GM12875 (cell line): ENCODE data around the gene EXOC6B.
"Not testable (repeated sequence)": the region's sequence is repeated elsewhere in the genome, so short reads cannot be mapped to it uniquely, and the experiment has no call there.

Experiments used
- H3K4me3 ChIP-seq: one replicate; pipeline ENCODE4 v1.5.1; 2011; ENCODE audit warnings: low read depth, low read length, control low read depth
- TF ChIP-seq, protein P1 (sequence below): IDR thresholded peaks from 2 replicates; pipeline ENCODE4 v1.5.1; 2011; ENCODE audit warnings: low read depth, mild to moderate bottlenecking, control low read depth, inconsistent platforms, low read length, moderate library complexity, borderline replicate concordance; ENCODE audit not compliant: insufficient read depth

EXOC6B gene

GRCh38 chr2:72555943-72556342, 269.9 kb downstream of the EXOC6B start:
- TF ChIP-seq, protein P1, sequence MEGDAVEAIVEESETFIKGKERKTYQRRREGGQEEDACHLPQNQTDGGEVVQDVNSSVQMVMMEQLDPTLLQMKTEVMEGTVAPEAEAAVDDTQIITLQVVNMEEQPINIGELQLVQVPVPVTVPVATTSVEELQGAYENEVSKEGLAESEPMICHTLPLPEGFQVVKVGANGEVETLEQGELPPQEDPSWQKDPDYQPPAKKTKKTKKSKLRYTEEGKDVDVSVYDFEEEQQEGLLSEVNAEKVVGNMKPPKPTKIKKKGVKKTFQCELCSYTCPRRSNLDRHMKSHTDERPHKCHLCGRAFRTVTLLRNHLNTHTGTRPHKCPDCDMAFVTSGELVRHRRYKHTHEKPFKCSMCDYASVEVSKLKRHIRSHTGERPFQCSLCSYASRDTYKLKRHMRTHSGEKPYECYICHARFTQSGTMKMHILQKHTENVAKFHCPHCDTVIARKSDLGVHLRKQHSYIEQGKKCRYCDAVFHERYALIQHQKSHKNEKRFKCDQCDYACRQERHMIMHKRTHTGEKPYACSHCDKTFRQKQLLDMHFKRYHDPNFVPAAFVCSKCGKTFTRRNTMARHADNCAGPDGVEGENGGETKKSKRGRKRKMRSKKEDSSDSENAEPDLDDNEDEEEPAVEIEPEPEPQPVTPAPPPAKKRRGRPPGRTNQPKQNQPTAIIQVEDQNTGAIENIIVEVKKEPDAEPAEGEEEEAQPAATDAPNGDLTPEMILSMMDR, result no peak
- H3K4me3 ChIP-seq, result no peak overlapping the region

DNA sequence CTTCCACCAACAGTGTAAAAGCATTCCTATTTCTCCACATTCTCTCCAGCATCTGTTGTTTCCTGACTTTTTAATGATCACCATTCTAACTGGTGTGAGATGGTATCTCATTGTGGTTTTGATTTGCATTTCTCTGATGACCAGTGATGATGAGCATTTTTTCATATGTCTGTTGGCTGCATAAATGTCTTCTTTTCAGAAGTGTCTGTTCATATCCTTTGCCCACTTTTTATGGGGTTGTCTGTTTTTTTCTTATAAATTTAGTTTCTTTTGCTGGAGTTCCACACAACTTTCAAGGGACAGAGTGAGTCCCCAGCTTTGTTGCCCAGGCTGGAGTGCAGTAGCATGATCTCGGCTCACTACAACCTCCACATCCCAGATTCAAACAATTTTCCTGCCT, 270.5 kb downstream of the EXOC6B start:
- H3K4me3 ChIP-seq, result not testable (repeated sequence)

DNA sequence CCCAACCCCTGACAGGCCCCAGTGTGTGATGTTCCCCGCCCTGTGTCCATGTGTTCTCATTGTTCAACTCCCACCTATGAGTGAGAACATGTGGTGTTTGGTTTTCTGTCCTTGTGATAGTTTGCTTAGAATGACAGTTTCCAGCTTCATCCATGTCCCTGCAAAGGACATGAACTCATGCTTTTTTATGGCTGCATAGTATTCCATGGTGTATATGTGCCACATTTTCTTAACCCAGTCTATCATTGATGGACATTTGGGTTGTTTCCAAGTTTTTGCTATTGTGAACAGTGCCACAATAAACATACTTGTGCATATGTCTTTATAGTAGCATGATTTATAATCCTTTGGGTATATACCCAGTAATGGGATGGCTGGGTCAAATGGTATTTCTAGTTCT, 270.9 kb downstream of the EXOC6B start:
- not testable (repeated sequence) for H3K4me3 ChIP-seq

DNA sequence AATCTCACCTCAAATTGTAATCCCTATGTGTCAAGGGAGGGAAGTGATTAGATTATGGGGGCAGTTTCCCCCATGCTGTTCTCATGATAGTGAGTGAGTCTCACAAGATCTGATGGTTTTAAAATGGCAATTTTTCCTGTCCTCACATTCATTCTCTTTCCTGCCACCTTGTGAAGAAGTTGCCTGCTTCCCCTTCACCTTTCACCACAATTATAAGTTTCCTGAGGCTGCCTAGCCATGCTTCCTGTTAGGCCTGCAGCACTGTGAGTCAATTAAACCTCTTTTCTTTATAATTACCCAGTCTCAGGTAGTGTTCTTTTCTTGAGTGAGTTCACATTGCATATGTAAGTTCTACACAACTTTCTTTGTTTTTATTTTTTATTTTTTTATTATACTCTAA, 271.5 kb downstream of the EXOC6B start:
- TF ChIP-seq, protein P1, result no peak
- no peak overlapping the region for H3K4me3 ChIP-seq

GRCh38 chr2:72548081-72548764, 277.6 kb downstream of the EXOC6B start:
- TF ChIP-seq, protein P1, result no peak
- H3K4me3 ChIP-seq, result no peak overlapping the region

DNA sequence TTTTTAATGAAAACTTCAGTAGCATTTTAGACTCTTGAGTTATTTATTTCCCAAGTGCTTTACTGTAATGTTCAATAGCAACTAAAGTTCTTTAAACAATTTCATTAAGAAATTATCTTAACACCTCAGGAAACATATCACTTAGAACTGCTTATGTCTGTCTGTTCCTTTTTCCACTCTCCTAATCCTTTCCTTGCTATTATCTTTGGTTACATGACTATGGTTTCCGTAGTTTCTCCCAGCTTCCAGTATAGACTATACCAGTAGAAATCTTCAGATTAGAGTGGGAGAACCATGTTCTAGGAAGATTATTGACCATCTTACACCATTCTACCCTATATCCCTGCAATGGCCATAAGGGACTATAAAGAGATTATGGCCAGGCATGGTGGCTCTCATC, 280.0 kb downstream of the EXOC6B start:
- TF ChIP-seq, protein P1, result no peak
- no peak overlapping the region for H3K4me3 ChIP-seq

DNA sequence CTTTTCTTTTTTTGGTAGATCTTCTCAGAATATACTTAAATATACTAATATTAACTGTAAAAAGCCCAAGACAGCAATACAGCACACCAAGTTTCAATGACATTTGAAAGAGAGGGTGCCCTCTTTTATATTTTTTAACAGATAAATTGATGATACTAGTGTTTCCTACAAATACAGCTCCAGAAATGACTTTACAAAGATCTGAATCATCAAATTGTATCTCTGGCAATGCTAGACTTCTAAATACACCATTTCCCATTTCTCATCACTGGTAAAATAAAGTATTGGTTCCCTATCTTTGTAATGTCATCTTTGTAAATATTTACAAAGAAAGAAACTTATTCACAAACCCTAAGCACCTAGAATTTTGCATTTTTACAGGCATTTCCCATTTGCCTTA, 281.3 kb downstream of the EXOC6B start:
- H3K4me3 ChIP-seq, result no peak overlapping the region
- TF ChIP-seq, protein P1, result no peak

GRCh38 chr2:72543497-72544216, 282.2 kb downstream of the EXOC6B start:
- TF ChIP-seq, protein P1, result no peak
- no peak overlapping the region for H3K4me3 ChIP-seq
